HG02678 (cell line): ENCODE results near the gene MBNL2.

Experiments used
- ATAC-seq: cut with Tn5 transposase; IDR thresholded peaks from one replicate; pipeline ENCODE4 v1.9.1; 2021; ENCODE audit warnings: mild to moderate bottlenecking, moderate library complexity; ENCODE audit not compliant: unreplicated experiment

MBNL2 gene

GRCh38 chr13:97231829-97232196 lies 9.7 kb downstream of the MBNL2 start:
- no peak for ATAC-seq

GRCh38 chr13:97233499-97233898 lies 11.4 kb downstream of the MBNL2 start:
- ATAC-seq, result no peak

GRCh38 chr13:97234236-97234635 lies 12.1 kb downstream of the MBNL2 start:
- ATAC-seq, result no peak

DNA sequence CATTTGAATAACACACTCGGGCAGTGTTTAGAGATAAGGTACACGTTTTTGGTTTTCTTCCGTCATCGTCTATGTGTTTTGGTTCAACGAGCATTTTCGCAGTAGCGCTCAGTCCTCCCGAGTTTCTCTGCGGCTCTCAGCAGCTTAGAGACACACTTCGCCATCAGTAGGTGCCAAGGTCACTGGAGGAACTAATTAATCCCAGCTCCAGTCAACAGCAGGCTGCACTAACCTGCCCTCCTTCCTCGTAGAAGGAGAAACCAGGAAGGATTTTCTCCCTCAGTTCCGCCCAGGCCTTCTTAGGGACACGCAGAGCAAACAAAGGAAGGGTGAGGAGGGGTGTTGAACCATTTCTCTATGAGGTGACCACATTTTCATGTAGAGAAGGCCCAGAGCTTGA lies 12.6 kb downstream of the MBNL2 start:
- ATAC-seq, result no peak

GRCh38 chr13:97235549-97236231 lies 13.6 kb downstream of the MBNL2 start:
- no peak for ATAC-seq

DNA sequence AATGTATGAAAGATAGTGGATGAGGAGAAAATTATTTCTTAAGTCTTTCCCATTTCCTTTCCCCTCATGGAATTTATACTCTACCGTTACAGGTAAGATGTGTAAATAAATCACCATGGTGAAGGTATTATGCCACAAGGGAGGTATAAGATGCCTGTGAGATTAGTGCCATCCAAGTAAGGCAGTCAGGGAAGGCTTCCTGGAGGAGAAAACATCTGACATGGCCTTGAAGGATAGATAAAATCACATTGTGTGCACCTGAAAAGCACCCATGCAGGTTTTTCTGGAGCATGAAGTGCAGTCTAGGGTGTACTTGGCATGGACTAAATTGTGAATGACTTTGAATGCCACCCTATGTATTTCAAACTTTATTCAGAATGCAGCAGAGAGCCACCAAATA lies 15.3 kb downstream of the MBNL2 start:
- no peak for ATAC-seq

DNA sequence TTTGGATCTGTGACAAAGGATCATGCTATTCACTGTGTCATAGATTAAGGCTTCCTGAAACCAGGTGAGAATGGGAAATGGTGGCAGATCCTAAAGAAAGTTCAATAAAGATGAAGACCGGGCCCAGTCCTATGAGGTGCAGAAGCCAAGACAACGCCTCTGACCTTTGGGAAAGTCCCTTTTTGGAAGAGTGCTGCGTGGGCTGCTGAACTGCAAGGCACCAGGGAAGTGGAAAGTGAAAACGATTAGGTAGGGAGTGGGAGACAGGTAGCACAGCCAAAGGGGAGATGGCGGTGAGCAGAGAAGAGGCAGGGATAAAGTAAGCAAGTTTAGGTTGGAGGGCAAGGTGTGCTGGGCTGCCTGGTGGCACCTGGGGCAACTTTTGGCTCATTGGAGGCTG lies 16.3 kb downstream of the MBNL2 start:
- ATAC-seq, result no peak

DNA sequence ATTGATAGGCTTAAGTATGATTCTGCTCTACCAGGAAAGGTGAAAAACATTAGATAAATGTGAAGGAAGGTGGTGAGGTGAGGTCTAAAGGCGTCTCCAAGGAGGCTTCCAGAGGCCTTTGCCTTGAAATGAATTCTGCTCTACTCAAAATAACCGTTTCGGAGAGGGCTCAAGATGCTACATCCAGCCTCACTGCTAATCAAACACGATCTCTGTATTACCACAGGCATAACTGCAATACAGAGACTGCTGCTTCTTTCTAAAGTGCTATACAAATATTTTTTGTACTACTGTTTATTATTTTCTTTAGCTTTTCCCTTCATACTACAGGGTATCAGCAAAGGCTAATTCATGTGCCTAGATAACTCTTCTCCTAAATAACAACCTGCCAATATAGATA lies 16.8 kb downstream of the MBNL2 start:
- ATAC-seq, result no peak

- no peak for ATAC-seq
Observed at GRCh38 chr13:97239306-97239705, 17.2 kb downstream of the MBNL2 start.

- no peak for ATAC-seq
Observed at GRCh38 chr13:97239943-97240787, 18.0 kb downstream of the MBNL2 start.

GRCh38 chr13:97240788-97241734 lies 18.9 kb downstream of the MBNL2 start:
- ATAC-seq, result no peak

DNA sequence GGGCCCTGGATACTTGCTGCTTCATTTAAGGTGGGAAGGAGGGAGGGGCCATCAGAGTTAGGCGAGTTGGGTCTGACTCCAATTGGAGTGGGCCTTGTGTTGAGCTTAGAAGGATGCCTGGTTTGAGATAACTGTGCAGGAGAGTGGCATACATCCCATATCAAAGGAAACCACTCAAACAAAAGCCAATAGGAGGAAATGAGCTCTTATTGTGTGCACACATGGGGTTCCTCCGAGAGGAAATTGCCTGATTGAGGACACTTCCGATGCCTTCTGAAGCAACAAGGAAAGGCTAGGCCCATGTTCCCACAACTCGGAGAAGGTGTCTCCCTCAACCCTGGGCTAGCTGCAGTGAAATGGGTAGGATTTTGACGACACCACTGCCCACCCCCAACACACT lies 19.6 kb downstream of the MBNL2 start:
- no peak for ATAC-seq

DNA sequence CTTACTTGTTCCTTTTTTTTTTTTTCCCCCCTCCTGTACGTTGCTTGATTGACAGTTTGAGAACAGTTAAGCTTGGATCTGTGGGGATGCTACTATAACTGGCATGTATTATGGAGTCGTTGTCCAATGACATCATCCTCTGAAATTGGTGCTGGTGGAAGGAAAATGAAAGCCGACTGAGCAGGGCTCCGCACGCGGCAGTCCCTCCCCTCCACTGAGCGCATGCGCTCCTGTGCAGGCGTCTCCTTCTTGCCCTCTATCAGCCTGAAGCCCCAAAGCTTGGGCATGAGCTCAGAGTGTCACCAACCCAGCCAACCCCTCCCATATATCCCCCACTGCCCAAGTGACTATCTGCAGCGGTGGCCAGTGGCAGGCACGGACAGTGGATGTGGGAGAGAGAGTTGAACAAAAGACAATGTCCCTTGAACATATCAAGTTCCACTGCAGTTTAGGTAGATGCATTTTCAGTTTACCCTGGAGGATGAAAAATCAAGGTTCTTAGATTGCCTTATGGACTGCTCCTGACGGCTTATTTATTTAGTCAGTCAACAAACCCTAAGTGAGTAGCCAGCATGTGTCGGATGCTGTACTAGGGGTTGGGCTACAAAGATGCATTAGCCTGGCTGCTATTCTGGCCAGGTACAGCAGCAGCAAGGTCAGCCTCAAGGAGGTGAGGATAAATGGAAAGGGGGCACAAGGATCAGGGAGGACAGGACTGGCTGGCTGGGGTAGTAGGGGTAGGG lies 20.8 kb downstream of the MBNL2 start:
- no peak for ATAC-seq

DNA sequence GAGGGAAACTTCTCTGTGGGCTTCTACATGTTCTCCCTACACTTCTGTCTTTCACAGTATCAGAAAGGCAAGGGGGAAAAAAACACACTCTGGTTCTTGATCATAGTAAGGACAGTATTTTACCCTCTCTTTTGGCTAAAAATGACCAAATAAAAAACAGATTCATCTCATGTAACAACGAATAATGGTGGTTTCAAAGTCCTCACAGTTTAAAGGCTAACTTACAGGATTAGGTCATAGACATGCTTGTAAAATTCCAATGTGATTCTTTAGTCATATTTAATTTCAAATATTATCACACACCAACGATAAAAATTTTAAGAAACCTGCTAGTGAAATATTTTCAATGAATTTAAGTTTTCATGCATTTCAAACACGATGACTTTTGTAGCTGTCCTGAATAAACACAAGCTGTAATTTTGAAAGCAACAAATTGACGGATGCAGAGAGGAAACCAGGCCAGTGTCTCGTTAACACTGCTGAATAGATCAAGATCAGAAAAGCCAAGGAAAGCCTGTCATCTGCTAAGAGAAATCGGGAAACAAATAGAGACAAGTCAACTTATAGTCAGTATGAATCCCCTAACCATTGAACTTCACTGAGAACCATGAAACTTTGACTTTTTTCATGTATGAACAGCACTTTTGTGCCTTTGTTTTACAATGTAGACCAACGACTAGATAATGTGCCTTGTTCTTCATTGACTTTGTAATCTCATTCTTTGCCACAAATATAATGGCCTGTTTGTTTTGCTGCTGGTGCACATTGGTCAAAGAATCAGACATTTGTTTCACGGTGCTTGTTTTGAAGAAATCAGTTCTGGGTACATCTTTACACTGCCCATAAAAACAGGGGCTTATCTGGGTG lies 22.0 kb downstream of the MBNL2 start:
- ATAC-seq, result no peak

DNA sequence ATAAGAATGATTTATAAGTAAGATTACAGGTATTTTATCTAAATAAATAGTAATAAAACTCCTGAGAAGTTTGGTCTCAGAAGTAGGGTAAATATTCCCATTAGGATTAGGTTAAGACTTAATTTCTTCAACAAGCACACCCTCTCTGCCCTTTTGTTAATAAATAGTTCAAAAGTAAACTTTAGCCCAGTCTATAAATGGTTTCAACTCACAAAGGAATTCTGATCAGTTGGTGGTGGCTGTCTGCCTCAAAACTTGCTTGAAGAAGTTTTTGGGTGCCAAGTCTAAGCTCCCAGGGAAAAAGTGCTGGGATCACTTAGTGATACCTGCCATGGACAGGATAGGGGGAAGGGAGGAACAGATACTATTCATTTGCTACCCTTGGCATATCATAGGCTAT lies 22.9 kb downstream of the MBNL2 start:
- ATAC-seq, result no peak

GRCh38 chr13:97246596-97247158 lies 24.5 kb downstream of the MBNL2 start:
- ATAC-seq, result no peak

DNA sequence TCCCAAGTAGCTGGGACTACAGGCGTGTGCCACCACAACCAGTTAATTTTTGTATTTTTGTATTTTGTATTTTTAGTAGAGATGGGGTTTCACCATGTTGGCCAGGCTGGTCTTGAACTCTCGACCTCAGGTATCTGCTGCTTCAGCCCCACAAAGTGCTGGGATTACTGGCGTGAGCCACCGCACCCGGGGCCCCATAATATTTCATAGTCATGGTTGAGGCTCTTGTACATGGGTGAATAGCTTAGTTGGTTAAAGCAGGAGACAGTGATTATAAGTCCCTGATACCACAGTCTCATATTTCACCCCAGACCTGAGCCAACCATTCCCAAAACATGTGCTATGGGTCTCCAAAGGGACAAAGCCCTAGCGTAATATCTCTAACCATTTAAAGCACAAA lies 26.1 kb downstream of the MBNL2 start:
- no peak for ATAC-seq

DNA sequence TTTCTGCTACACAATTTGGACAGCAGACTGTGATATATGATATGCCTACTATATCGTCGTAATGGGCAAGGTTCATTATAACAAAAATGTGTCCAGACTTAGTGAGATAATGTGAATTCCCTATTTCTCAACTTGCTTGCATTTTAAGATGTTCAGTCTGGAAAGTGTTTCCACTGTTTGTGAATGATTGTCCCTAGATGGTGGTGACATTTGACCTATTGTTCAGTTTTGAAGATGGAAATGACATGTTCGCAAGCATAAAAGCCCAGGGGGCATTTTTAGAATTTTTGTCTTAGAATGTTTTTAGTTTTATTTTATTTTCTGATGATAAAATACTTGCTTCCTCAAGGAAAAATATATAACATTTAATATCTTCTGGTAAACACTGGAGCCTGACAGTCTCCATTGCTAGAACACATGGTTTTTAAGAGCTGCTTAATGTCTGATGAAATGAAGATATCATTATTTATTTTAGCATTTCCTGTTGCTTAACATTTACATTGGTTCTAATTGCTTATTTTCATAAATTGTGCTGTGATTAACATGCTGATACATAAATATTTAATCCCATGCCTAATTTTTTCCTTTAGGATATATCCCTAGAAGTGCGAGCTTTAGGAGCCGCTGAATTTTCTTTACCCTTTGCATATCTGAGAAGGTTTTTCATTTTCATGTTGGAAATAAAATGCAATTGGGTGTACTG lies 27.1 kb downstream of the MBNL2 start:
- no peak for ATAC-seq
